Hepatocyte (in vitro differentiated cells): ENCODE results near the gene ANKRD11.

Experiments
- CTCF ChIP-seq: fragments of 200-600 bp; sonication (generic); IDR thresholded peaks from 2 replicates; pipeline ENCODE4 v1.5.1; 2016; ENCODE audit warnings: antibody characterized with exemption, mild to moderate bottlenecking; ENCODE audit not compliant: poor library complexity
- EZH2phosphoT487 ChIP-seq: fragments of 200-600 bp; sonication (generic); IDR thresholded peaks from one replicate; pipeline ENCODE4 v1.6.1; 2018; ENCODE audit warnings: antibody characterized with exemption, mild to moderate bottlenecking, low read depth, moderate library complexity; ENCODE audit not compliant: unreplicated experiment, severe bottlenecking

GRCh38 chr16:89341697-89342694 is 148.4 kb downstream of the ANKRD11 start:
- no peak for TF ChIP-seq CTCF
- TF ChIP-seq EZH2phosphoT487 = no peak
